NOMO-1 treated with dmso at 0.1 percent for 144 hours (cell line): ENCODE measurements around the gene PCDH9.

Source experiments
- DNase-seq: peaks from one replicate; lab custom pipeline; 2025; ENCODE audit not compliant: unreplicated experiment; lab: John Stamatoyannopoulos, UW

Gene PCDH9

DNA sequence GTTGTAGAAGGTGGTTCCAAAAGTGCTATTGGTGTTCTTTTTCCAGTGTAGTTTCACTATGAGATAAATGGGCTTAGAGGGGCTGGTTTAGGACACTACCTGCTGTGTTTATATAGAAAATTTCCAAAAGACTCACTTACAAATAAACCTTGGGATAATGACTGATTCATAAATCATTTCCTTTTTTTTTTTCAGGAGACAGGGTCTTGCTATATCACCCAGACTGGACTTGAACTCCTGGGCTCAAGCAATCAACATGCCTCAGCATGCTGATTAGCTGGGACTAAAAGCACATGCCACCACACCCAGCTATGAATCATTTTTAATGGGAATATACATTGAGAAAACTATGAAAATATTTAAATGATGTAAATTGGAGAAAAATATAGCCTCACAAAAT, 376.6 kb downstream of the PCDH9 start:
- DNase-seq = no peak

DNA sequence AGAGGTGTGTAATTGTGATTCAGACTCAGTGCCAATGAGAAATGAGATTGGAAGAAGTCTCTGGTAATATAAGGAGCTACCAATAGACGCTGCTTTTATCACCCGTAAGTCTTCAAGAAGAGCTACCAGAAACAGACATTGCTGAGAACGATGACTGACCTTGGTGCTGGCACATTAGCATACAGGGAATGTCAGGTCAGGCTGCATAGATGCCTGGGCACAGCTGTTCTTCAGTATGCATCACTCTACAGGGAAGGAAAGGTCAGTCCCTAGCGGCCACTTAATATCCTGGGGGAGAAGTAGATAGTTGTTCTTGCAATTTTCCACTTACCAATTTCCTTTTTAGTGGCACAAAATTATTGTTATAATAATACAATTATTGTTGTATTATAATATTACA, 380.4 kb downstream of the PCDH9 start:
- no peak for DNase-seq

DNA sequence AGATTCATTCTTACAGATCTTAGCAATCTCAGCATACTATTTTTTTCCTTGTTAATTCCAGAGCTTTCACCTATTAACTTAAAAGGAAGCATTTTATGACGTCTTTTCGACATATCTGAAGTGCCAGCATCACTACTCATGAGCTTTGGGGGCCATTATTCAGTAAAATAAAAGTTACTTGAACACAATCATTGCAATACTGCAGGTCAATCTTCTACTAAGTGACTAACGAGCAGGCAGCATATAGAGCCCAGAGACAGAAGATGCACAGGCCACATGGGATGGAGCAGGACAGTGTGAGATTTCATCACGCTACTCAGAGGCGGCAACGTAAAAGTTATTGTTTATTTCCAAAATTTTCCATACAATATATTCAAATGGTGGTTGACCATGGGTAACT, 382.6 kb downstream of the PCDH9 start:
- no peak for DNase-seq

DNA sequence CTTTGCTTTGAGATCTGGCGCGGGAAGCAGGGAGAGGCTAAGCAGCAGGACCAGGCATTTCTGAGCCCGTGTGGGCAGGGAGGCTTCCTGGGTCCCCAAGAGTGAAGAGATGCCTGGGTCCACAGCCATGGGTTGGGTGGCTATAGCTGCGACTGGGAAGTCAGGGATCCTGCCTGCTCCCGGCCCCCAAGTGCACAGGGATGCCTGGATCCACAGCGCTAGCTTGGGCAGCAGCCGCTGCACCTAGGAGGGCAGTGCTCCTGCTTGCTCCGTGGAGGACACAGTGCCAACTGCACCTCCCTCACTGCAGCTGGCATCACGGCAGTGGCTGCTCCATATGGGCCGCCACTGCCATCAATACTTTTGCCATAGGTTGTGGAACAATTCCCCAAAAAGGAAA, 384.7 kb downstream of the PCDH9 start:
- no peak for DNase-seq

DNA sequence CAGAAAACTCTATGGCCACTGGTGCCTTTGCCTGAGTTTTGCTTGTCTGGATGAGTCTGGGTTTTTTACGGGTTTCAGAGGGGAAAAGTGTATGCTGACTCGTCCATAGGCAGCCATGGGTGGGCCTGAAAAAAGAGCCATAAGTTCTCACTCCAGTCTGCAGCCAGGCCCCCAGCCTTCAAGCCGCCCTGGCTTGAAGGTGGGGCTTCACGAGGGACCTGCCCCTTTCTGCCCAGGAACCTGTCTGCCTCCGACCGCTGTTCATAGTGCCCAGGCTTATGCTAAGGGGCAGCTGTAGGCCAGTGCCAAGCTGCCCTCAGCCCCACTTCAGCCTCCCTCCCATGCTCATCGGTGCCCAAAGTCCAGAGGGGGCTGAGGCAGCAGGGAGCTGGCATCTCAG, 385.2 kb downstream of the PCDH9 start:
- no peak for DNase-seq

DNA sequence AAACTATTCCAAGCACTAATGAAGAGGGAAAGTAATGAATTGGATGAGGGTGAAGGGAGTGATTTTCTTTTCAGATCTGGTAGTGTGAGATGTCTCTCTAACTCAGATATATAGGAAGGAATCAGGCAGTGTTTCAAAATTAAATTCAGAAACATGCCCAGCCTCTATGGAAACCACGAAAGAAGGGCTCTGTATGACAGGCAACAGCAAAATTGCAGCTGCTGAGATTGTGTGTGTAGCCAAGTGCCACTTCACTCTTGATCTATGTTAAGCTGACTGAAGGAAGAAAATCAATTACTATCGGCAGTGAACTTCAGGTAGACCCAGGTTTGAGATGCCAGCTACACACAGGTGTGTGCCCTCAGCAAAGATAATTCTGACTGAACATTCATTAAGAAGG, 387.4 kb downstream of the PCDH9 start:
- DNase-seq = no peak

DNA sequence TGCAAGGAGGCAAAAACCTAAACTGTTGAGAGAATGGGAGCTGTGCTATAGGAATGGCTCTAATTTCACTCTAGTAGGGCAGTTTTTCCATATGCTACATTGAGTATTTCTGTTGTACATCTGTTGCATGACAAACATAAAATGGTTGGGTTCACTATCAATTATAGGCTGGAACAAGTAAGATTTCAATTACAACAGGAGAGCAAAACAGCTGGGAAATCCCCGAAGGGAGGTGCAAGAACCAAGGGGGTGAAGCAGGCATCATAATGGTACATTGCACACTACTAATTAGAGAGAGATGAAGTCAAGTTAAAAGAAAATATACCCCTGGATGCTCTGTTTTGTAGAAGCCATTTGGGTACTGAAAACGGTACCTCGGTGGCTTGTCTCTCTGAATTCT, 389.5 kb downstream of the PCDH9 start:
- DNase-seq = no peak

DNA sequence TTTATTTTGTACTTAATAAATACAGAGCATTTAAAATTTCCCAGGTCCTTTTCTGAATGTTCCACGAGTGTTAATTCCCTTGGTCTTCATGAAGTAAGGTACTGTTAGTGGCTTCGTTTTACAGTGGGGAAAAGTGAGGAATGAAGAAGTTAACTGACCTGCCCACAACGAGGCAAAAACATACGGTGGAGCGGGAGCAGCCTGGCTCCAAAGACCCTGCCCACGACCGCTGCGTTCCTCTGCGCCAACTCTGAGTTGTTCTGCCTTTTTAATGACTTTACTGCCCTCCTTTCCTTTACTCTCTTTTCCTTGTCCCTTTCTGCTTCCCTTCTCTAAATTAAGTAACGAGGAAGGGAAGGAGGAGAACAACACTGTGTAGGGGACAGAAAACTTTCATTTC, 392.9 kb downstream of the PCDH9 start:
- no peak for DNase-seq

DNA sequence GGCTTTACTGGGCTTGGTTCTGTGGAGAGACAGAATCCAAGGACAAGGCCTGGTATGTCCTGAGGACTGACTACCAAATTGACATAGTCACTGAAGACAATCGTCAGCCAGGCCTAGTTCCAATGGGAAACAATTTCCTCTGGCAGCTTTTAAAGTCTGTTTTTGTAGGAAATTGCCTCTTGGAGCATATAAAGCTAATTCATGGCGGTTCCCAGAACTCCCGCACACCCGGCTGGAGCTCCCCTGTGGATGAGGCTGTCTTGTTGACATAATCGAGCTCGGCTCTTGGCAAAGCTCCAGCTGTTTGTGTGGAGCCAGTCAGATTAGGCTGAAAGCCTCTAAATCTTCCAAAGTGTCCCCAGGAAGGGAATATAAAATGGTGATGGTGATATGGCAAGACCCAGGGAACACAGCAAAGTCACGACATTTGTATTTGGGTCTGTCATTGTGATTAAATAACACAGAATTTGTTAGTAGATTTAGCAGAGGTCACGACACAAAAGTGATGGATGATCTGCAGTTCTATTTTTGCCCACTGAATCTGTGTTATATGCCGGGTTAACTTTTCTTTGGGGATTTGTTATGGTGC, 395.0 kb downstream of the PCDH9 start:
- no peak for DNase-seq

DNA sequence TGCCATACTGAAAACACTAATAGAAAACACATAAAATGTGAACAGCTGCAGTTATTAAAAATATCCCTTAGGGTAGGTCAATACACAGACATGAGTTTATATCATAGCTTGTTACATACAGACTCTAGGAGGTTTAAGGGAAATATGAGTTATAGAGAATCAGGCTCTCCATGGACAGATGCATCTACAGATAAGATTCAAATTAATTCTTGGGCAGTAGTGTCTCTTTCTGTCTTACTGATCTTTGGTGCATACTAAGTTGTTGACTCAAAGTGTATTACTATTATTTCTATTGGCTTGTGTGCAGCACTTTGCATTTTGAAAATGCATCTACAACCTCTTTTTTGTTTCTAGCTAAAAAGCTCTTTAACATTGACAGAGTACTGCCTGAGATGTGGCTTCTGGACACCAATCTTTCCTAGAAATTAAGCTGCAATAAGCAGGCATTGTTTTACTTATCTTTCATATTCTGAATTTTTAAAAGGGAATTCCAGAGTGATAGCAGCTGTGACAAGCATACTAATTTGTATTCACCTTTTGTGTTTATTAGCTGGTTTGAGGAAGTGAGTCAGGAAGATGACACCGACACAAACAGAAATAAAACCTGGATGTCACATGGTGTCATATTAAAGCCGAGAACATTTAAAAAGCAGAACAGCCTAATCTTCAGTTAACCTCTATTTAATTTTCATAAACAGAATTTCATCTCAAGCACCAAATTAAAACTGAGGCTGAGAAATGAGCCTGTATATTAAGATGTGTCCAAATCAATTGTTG, 399.0 kb downstream of the PCDH9 start:
- no peak for DNase-seq

DNA sequence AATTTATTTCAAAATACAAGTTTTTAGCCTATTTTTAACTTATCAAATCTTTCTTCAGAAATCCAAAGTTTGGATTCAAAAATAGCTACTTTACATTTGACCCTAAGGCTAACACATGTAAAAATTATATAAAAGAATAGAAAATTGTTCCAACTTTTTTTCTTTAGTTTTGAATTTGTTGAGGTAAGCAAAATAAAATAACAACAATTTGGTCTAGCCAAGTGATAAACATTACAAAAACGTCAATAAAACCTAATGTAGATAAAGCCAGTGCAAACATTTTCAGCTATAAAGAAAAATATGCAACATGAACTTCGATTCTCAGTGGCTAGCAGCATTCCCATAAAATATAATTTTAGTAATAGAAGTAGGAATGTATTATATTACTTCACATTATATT, 400.3 kb downstream of the PCDH9 start:
- DNase-seq = no peak

DNA sequence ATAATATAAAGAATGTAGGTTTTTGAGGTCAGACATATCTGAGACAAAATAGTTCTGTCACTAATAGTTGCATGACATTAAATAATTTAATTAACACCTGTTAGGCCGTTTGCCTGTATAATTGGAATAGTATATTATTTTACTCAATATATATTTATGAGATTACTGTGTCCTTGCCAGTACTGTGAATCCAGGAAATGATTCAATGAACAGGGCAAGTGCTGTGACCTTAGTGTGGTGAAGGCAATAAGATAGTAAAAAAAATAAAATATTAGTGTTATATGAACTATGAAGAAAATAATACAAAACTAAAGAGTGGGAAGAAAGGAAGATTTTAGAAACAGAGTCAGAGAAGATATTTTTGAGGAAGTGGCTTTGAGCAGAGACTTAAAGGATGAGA, 403.7 kb downstream of the PCDH9 start:
- DNase-seq = no peak

DNA sequence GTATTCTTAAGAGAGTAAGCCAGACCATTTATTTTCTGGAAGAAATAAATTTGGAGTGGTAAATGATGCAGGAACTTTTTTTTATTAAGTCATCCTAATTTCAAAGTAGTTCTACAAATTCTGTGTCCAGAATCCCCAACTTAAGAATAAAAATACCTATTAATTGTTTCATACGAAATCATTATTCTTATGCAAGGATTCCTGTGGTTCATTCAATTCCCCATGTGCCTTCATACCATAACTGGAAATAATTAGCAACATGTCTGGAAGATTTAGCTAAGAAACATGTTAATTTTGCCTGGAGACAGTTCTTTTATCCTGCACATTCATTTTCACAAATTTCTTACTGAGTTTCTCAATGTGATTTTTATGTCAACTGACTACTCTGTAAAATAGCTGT, 408.6 kb downstream of the PCDH9 start:
- no peak for DNase-seq

DNA sequence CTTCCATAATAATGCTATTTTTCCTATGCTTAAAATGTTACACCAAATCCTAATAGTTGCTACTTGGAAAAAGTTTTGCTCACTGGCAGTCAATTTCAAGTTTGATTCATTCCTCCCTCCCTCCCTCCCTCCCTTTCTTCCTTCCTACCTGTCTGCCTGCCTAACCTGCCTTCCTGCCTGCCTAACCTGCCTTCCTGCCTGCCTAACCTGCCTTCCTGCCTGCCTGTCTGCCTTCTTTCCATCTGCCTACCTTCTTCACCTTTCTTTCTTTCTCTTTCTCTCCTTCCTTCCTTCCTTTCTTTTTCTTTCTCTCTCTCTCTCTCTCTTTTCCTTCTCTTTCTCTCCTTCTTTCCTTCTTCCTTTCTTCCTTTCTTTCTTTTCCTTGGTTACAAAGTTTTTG, 418.7 kb downstream of the PCDH9 start:
- DNase-seq = no peak

DNA sequence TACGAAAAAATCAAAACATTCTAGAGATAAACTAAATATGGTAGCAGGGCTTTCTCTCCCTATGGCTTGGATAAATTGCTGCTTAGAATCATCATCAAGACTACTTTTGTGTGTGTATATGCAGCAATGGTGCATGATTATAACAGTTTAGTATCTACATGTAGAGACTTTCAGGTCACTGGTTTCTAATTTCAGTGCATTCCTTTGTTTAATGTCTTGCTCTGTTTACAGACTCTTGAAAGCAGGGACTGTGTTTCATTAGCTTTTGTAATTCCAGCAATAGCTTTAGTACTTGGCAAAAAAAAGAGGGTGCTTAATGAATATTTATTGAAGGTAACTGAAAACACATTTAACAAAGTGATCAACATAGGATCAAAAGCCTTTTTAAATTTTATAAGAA, 420.7 kb downstream of the PCDH9 start:
- DNase-seq = no peak

DNA sequence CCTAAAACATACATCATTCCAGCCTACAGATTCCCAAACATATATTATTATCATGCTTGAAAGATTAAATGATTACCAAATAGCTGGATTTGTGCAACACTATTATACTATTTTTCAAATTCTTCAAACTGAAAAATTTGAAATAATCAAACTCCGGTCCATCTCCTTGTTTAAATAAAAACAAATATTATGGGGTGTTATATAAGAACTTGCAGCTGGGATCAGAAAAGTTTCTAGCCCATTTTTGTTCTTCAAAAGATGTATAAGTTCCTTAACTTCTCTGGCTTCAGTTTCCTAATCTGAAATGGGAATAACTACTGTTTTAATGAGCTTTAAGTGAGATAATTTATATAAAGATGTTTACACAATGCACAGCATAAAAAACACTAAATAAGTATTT, 422.9 kb downstream of the PCDH9 start:
- DNase-seq = no peak

DNA sequence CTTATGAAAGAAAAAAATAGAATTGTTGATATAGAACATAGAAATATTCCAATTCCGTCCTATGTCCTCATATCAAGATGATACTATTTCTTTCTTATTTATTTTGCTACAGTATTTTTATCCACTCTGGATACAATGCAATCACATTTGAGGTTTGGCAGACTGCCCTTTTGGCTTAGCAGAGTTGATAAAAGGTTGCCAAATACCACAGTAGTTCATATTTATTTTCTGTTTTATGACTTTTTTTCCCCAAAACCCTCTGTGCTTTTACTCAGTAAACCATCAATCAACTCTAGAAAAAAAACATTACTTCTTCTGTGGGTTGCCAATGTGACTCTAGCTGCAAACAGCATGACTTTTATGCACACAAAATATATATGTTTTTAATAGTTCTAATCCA, 424.5 kb downstream of the PCDH9 start:
- no peak for DNase-seq

DNA sequence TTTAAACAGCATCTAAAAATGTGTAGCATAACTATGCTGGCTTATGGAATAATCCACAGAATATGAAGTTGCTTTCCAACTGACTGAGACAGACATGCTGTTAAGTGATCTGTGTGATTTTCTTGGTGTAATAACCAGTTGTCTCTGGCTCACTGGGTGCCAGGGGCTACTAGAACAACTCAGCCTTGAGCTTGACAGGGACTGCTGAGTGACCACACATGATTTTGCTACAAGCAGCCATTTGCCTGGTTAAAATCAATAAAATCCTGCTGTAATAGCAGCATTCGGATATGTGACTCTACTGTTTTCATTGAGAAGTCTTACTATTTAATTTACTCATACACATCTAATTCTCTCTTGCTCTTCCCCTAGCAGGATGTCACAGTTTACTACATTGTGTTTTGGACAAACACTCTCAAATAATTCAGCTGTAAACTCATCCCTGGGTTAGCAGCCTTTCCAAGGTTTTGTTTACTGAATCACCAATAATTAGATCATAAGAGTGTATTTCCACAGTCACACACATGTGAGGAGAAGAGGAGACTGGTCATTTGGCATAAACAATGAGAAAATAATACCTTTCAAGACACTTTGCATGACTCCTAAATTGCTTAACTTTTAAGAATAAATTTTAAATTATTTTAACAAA, 426.2 kb downstream of the PCDH9 start:
- DNase-seq = no peak

DNA sequence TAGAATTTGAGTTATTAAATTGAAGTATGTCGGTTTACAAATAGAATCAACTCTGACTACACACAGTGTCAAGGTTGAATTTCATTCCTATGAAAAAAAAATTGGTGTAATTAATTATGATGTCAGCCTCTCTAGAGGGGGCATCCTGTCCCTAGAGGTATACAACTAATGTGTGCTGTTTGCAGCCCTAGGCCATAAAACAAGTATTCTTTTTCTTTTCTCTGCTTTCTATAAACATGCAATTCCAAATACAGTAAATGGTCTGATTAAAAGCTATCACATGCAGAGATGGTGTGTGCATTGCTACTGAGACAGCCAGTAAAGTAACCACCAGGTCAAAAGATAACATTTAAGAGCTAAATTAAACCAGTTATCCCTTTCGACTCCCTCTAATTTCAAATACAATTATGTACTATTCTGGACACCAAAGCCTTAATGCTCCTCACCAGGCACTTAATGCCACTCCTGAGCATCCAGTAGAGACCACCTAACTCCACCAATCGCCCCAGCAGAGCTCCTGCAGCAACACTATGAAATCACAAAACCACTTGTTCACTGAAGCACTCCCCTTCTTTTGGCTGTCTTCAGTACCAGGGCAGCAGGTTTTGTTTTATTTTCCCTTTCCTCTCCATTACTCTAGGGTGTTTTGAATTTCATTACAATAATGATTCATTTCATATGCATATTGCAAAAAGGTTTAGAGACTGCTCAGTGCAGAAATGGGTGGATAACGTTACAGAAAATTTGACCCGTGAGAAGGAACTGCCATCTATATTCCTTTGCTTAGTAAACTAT, 426.9 kb downstream of the PCDH9 start:
- DNase-seq = no peak

DNA sequence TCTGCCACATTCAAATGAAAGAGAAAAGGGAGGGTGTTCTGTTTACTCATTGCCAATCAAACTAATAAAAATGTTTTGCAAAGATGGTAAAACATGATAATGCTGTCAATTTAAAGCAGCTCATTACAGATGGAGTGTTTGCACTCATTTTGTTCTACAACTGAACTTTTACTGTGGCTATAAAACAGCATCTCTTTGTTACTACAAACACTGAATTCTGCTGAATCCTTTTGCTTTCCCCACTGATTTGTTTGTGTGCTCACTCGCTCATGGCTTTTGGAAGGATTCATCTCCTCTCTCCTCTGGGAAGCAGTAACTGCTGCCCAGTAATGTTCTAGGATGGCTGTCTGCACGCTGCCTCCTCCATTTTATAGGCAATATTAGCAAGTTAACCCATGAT, 434.5 kb downstream of the PCDH9 start:
- no peak for DNase-seq

DNA sequence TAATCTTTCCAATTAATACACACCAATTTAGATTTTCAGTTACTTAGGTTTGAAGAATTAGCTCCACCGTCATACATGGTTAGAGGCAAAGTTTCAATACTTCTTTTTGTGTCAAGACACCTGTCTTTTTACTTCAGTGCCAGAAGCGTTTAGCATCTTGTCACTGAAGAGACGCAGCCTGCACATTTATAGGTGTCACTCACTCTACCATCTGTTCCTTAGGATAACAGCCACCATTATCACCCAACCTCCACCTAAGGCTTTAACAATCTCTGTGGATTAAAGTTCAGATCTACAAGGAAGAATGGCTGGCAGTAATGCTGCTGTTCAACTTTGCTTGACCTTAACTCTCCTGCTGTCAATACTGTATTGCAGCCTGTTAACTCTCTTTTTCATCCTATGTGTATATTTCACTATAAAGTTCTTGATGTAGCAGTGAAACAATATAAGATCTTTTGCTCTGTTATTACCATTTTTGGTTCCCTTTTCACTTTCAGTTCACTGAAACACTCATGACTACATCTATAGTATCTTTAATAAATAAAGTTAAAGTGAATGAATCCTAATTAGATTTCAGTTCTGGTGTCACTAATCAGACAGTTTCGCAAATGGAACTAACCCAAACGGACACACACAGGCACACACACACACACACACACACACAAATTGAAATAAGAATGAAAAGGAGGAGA, 435.6 kb downstream of the PCDH9 start:
- no peak for DNase-seq
